Endothelial cell of umbilical vein (primary cell): ENCODE data around the gene HOXD8. TPM values are rescaled to one million over a fixed set of nuclear protein-coding genes. Genes with fewer than 3 reads are reported as not detected.

ENCODE experiments used
- BruUV-seq: library from RNA; stranded (reverse); fragments of 400-500 nt; replicated peaks from 2 replicates; lab custom pipeline; 2021; lab: Mats Ljungman, UMichigan
- CTCF ChIA-PET: fragments of 300-600, 350-600 bp; sonication (Branson Sonifier 250); formaldehyde crosslinking; loops from one replicate; lab custom pipeline; 2021; ENCODE audit warnings: antibody characterized with exemption, inconsistent platforms; lab: Charles Lee
- POLR2A ChIA-PET: fragments of 300-600, 350-600 bp; sonication (Branson Sonifier 250); formaldehyde crosslinking; loops from one replicate; lab custom pipeline; 2021; ENCODE audit warnings: antibody characterized with exemption, inconsistent platforms; lab: Charles Lee
- DNase-seq: peaks from one replicate; pipeline ENCODE4 v3.0.0-alpha.2; 2011; ENCODE audit warnings: low read depth, low spot score
- FAIRE-seq: peaks from 2 replicates; lab custom pipeline; 2011; peaks lifted over from hg19 to GRCh38; lab: Jason Lieb, UNC
- H2AFZ ChIP-seq: 2 replicates; pipeline ENCODE4 v1.6.0; 2012; ENCODE audit warnings: low read depth, low read length, control low read depth, inconsistent platforms
- H3K27ac ChIP-seq: 2 replicates; pipeline ENCODE4 v1.5.1; 2011; ENCODE audit warnings: low read depth, mild to moderate bottlenecking, control low read depth, low read length, moderate library complexity; ENCODE audit not compliant: insufficient read depth
- H3K27me3 ChIP-seq, 2 experiments: 2 replicates each; pipeline versions ENCODE4 v1.6.0 to v1.6.1; 2011; ENCODE audit warnings: low read length in 2 of 2, mixed read lengths in 1 of 2; ENCODE audit not compliant: control insufficient read depth in 2 of 2, insufficient read depth in 2 of 2
- H3K36me3 ChIP-seq, 2 experiments: 2 replicates in 1 of 2; 3 replicates in 1 of 2; pipeline ENCODE4 v1.5.1; 2011; ENCODE audit warnings: low read length in 2 of 2, mild to moderate bottlenecking in 1 of 2, moderate library complexity in 1 of 2; ENCODE audit not compliant: control insufficient read depth in 2 of 2, insufficient read depth in 2 of 2; ENCODE audit errors: extremely low read depth in 1 of 2
- H3K4me1 ChIP-seq: 3 replicates; pipeline ENCODE4 v1.5.1; 2011; ENCODE audit warnings: mild to moderate bottlenecking, low read length; ENCODE audit not compliant: control insufficient read depth, insufficient read depth; ENCODE audit errors: extremely low read depth
- H3K4me2 ChIP-seq: 2 replicates; pipeline ENCODE4 v1.6.1; 2011; ENCODE audit warnings: low read length, control low read depth, mixed read lengths; ENCODE audit not compliant: insufficient read depth
- H3K4me3 ChIP-seq, 3 experiments: fragments of 200-600 bp in 1 of 3; sonication (generic), shearing (Covaris generic) in 1 of 3; replicated peaks in 1 of 3; 2 replicates each; pipeline ENCODE4 v1.5.1; 2011 to 2016; ENCODE audit warnings: control low read depth in 3 of 3, low read length in 3 of 3, mild to moderate bottlenecking in 2 of 3, inconsistent platforms in 1 of 3, low read depth in 1 of 3, moderate library complexity in 1 of 3; ENCODE audit not compliant: insufficient read depth in 1 of 3
- H3K79me2 ChIP-seq: 2 replicates; pipeline ENCODE4 v1.6.0; 2012; ENCODE audit warnings: low read length, inconsistent platforms; ENCODE audit not compliant: control insufficient read depth, insufficient read depth
- H3K9ac ChIP-seq: replicated peaks from 2 replicates; pipeline ENCODE3; 2011; ENCODE audit warnings: low read length, control low read depth; ENCODE audit not compliant: insufficient read depth; ENCODE audit errors: extremely low read depth
- H3K9me1 ChIP-seq: replicated peaks from 3 replicates; pipeline ENCODE4 v1.6.0; 2011; ENCODE audit warnings: mild to moderate bottlenecking, low read length; ENCODE audit not compliant: control insufficient read depth, insufficient read depth; ENCODE audit errors: extremely low read depth
- H3K9me3 ChIP-seq: replicated peaks from 2 replicates; pipeline ENCODE4 v1.5.1; 2012; ENCODE audit warnings: low read length, inconsistent platforms; ENCODE audit not compliant: control insufficient read depth, insufficient read depth
- H4K20me1 ChIP-seq: replicated peaks from 2 replicates; pipeline ENCODE3; 2011; ENCODE audit warnings: mild to moderate bottlenecking, low read length; ENCODE audit not compliant: control insufficient read depth, insufficient read depth; ENCODE audit errors: extremely low read depth
- CTCF ChIP-seq, 2 donors: IDR thresholded peaks; 1 replicate in 1 of 2; 2 replicates in 1 of 2; pipeline ENCODE4 v1.5.1; 2011; ENCODE audit warnings: low read length in 2 of 2, mild to moderate bottlenecking in 2 of 2, moderate library complexity in 2 of 2, control low read depth in 1 of 2, inconsistent platforms in 1 of 2, low read depth in 1 of 2; ENCODE audit not compliant: insufficient read depth in 1 of 2; ENCODE audit errors: extremely low read depth in 1 of 2
- EZH2 ChIP-seq: IDR thresholded peaks from 2 replicates; pipeline ENCODE4 v1.6.1; 2012; ENCODE audit warnings: borderline replicate concordance, low read depth, mild to moderate bottlenecking, moderate library complexity, low read length, inconsistent platforms; ENCODE audit not compliant: severe bottlenecking
- FOS ChIP-seq: IDR thresholded peaks from 2 replicates; pipeline ENCODE4 v1.6.1; 2011; ENCODE audit warnings: mild to moderate bottlenecking, low read length, moderate library complexity, borderline replicate concordance; ENCODE audit not compliant: insufficient read depth
- GATA2 ChIP-seq: IDR thresholded peaks from 2 replicates; pipeline ENCODE4 v1.7.0; 2011; ENCODE audit warnings: low read depth, mild to moderate bottlenecking, moderate library complexity, mixed read lengths, low read length; ENCODE audit not compliant: insufficient read length, insufficient read depth
- JUN ChIP-seq: IDR thresholded peaks from 2 replicates; pipeline ENCODE4 v1.6.1; 2011; ENCODE audit warnings: borderline replicate concordance, low read depth; ENCODE audit not compliant: insufficient read length, insufficient read depth
- MAX ChIP-seq: IDR thresholded peaks from 2 replicates; pipeline ENCODE4 v1.6.1; 2011; ENCODE audit not compliant: insufficient read depth, insufficient read length
- MYC ChIP-seq: IDR thresholded peaks from one replicate; pipeline ENCODE4 v1.6.1; 2011; ENCODE audit warnings: mild to moderate bottlenecking, low read depth, low read length
- POLR2A ChIP-seq: IDR thresholded peaks from 2 replicates; pipeline ENCODE4 v1.6.1; 2012; ENCODE audit warnings: low read depth, mild to moderate bottlenecking, control low read depth, low read length
- POLR2AphosphoS5 ChIP-seq: IDR thresholded peaks from 2 replicates; pipeline ENCODE4 v1.6.1; 2012; ENCODE audit warnings: low read depth, mild to moderate bottlenecking, control low read depth, low read length, moderate library complexity; ENCODE audit not compliant: insufficient read depth
- dilution Hi-C: fragments of 300-500 bp; cut with MboI; formaldehyde crosslinking; loops from one replicate; pipeline ENCODE4 v1.15.0; 2019; ENCODE audit warnings: low sequenced_read_pairs; ENCODE audit not compliant: extremely low pct_ligation_motif_present
- intact Hi-C: fragments of 100-400 bp; cut with micrococcal nuclease; formaldehyde crosslinking; loops from one replicate; pipeline ENCODE4 v1.10.0; 2022
- polyA plus RNA-seq, 4 experiments: library from polyadenylated mRNA; depleted of rRNA in 3 of 4; stranded (reverse) in 3 of 4; unstranded in 1 of 4; fragments of >200 nt; gene quantifications; 2 replicates each; pipeline versions ENCODE4 v1.2.1 to v1.2.3, GENCODE V29; 2011 to 2012; ENCODE audit warnings: missing spikeins in 1 of 4
- total RNA-seq: library from RNA; stranded (reverse); gene quantifications from 2 replicates; pipeline ENCODE4 v1.2.3, GENCODE V29; 2021

The HOXD8 gene
- total and polyA plus RNA-seq, 2 donors (not counting 3 experiments of a cell fraction or from before 2014, with no cell fraction given), result 6.4 to 15.6 TPM

- ChIA-PET CTCF (interaction anchor here (2.5 to 2.6 kb wide), 2 partner anchors 288 to 387 kb away, joined by 11 to 12 read pairs; no protein-coding TSS in a partner anchor), POLR2A (no interaction called here)
- H3K27ac ChIP-seq, result no peak overlapping the region
- no peak overlapping the region for H3K4me2 ChIP-seq
- TF ChIP-seq MAX (no peak), MYC (no peak), POLR2A (no peak), CTCF (IDR thresholded peaks at IDR 0.05; ENCODE audit: extremely low read depth in 1 of 2, insufficient read depth in 1 of 2, low read depth in 1 of 2, low read length in 2 of 2) (no peak), POLR2AphosphoS5 (no peak), EZH2 (no peak), GATA2 (no peak), FOS (no peak), JUN (no peak)
- peaks cover 5 to 15% of the 10 kb centered on the region in 2 experiments for H3K27me3 ChIP-seq
- H3K9ac ChIP-seq, result no peak overlapping the region
- dilution Hi-C loops (no loop called here), intact Hi-C loops (no loop called here)
- peaks cover 3% of the 10 kb centered on the region for H3K4me1 ChIP-seq
- DNase-seq (no peak), FAIRE-seq (no peak)
- H4K20me1 ChIP-seq, result no peaks in the 10 kb centered on the region
- H3K36me3 ChIP-seq, result no peaks in the 10 kb centered on the region
- no TSS peak for BruUV-seq
- no peaks in the 10 kb centered on the region for H3K79me2 ChIP-seq
- no peak overlapping the region for H2AFZ ChIP-seq
- no peak overlapping the region for H3K4me3 ChIP-seq
- H3K9me1 ChIP-seq, result no peaks in the 10 kb centered on the region
- no peaks in the 10 kb centered on the region for H3K9me3 ChIP-seq
These were observed 37.9 kb downstream of the HOXD8 start for GRCh38 chr2:176167398-176167797.
